HG03469 (cell line): Measurements from ENCODE around the gene CPEB3.
"Not testable (repeated sequence)": the region's sequence is repeated elsewhere in the genome, so short reads cannot be mapped to it uniquely, and the experiment has no call there.

ENCODE experiments used
- ATAC-seq: cut with Tn5 transposase; IDR thresholded peaks from one replicate; pipeline ENCODE4 v1.9.1; 2021; ENCODE audit warnings: mild to moderate bottlenecking, moderate library complexity, moderate number of reproducible peaks; ENCODE audit not compliant: unreplicated experiment

CPEB3 gene

GRCh38 chr10:92216608-92217007 is 74.3 kb downstream of the CPEB3 start:
- ATAC-seq, result not testable (repeated sequence)

GRCh38 chr10:92215222-92215621 is 75.7 kb downstream of the CPEB3 start:
- ATAC-seq, result not testable (repeated sequence)

- no peak for ATAC-seq
Measured at GRCh38 chr10:92213049-92213448, 77.8 kb downstream of the CPEB3 start.

- no peak for ATAC-seq
Measured at GRCh38 chr10:92208736-92209135, 82.1 kb downstream of the CPEB3 start.

GRCh38 chr10:92208157-92208720 is 82.6 kb downstream of the CPEB3 start:
- no peak for ATAC-seq

GRCh38 chr10:92207061-92207460 is 83.8 kb downstream of the CPEB3 start:
- ATAC-seq, result no peak

GRCh38 chr10:92203919-92204623 is 86.8 kb downstream of the CPEB3 start:
- ATAC-seq, result no peak

GRCh38 chr10:92202536-92202935 is 88.3 kb downstream of the CPEB3 start:
- ATAC-seq, result no peak

- no peak for ATAC-seq
Measured at GRCh38 chr10:92200564-92200963, 90.3 kb downstream of the CPEB3 start.

- no peak for ATAC-seq
Measured at GRCh38 chr10:92187101-92187500, 103.8 kb downstream of the CPEB3 start.

GRCh38 chr10:92184977-92185376 is 105.9 kb downstream of the CPEB3 start:
- ATAC-seq, result no peak

GRCh38 chr10:92183199-92183598 is 107.7 kb downstream of the CPEB3 start:
- no peak for ATAC-seq

- ATAC-seq, result no peak
Measured at GRCh38 chr10:92181575-92181974, 109.3 kb downstream of the CPEB3 start.

- ATAC-seq, result no peak
Measured at GRCh38 chr10:92180399-92180798, 110.5 kb downstream of the CPEB3 start.

GRCh38 chr10:92177546-92177945 is 113.3 kb downstream of the CPEB3 start:
- ATAC-seq, result no peak

GRCh38 chr10:92175164-92175563 is 115.7 kb downstream of the CPEB3 start:
- no peak for ATAC-seq

GRCh38 chr10:92173996-92174395 is 116.9 kb downstream of the CPEB3 start:
- ATAC-seq, result no peak

- no peak for ATAC-seq
Measured at GRCh38 chr10:92164036-92164696, 126.7 kb downstream of the CPEB3 start.

- no peak for ATAC-seq
Measured at GRCh38 chr10:92162541-92162940, 128.3 kb downstream of the CPEB3 start.

- ATAC-seq, result no peak
Measured at GRCh38 chr10:92156874-92157773, 133.8 kb downstream of the CPEB3 start.

GRCh38 chr10:92150823-92151222 is 140.1 kb downstream of the CPEB3 start:
- no peak for ATAC-seq
